Small intestine (tissue), 7 donors: ENCODE measurements around the gene SERP1. TPM values are rescaled to one million over a fixed set of nuclear protein-coding genes. Genes with fewer than 3 reads are reported as not detected.

Experiments
- DNase-seq, 2 donors: peaks; one replicate each; pipeline versions ENCODE4 v3.0.0 to v3.0.0-alpha.2; 2013
- FAIRE-seq: peaks from 2 replicates; lab custom pipeline; 2012; peaks lifted over from hg19 to GRCh38; lab: Jason Lieb, UNC
- H3K27ac ChIP-seq, 3 donors: one replicate each; pipeline ENCODE4 v1.5.1; 2013; ENCODE audit warnings: low read length in 2 of 3, mild to moderate bottlenecking in 2 of 3, control low read depth in 1 of 3, inconsistent platforms in 1 of 3, low read depth in 1 of 3, moderate library complexity in 1 of 3
- H3K27me3 ChIP-seq, 3 donors: one replicate each; pipeline ENCODE4 v1.6.1; 2013; ENCODE audit warnings: low read length in 3 of 3, inconsistent platforms in 1 of 3; ENCODE audit not compliant: control insufficient read depth in 3 of 3, insufficient read depth in 3 of 3
- H3K36me3 ChIP-seq, 3 donors: one replicate each; pipeline ENCODE4 v1.6.1; 2013; ENCODE audit warnings: low read length in 3 of 3, inconsistent platforms in 1 of 3, low read depth in 1 of 3, mild to moderate bottlenecking in 1 of 3, moderate library complexity in 1 of 3; ENCODE audit not compliant: control insufficient read depth in 3 of 3, insufficient read depth in 2 of 3
- H3K4me1 ChIP-seq, 3 donors: one replicate each; pipeline ENCODE4 v1.6.1; 2013; ENCODE audit warnings: low read length in 2 of 3, inconsistent platforms in 1 of 3, low read depth in 1 of 3, mild to moderate bottlenecking in 1 of 3, moderate library complexity in 1 of 3; ENCODE audit not compliant: control insufficient read depth in 3 of 3, insufficient read depth in 2 of 3
- H3K4me3 ChIP-seq, 3 donors: one replicate each; pipeline ENCODE4 v1.5.1; 2013; ENCODE audit warnings: low read length in 3 of 3, control low read depth in 1 of 3, inconsistent platforms in 1 of 3, low read depth in 1 of 3, mild to moderate bottlenecking in 1 of 3, moderate library complexity in 1 of 3
- H3K9me3 ChIP-seq, 2 donors: one replicate each; pipeline ENCODE4 v1.6.1; 2013; ENCODE audit warnings: low read depth in 1 of 2, low read length in 1 of 2; ENCODE audit not compliant: control insufficient read depth in 2 of 2, insufficient read depth in 1 of 2
- WGBS, 3 donors: extraction: QIAGEN DNeasy Blood & Tissue Kit; methylation state at CpG; one replicate each; pipeline ENCODE4 v1.1.7; 2013; 5-methylcytosine and 5-hydroxymethylcytosine counted together
- polyA plus RNA-seq, 4 donors: library from polyadenylated mRNA; stranded (reverse) in 3 of 4; unstranded in 1 of 4; fragments of 200-250 nt in 3 of 4; fragments of 120-200 nt in 1 of 4; gene quantifications; one replicate each; pipeline versions ENCODE4 v1.2.1 to v1.2.3, GENCODE V29; 2013
- donor health status: healthy with polysubstance abuse.
- donor health status: control.
- donor health status: control.
- donor health status: Bipolar disorder and iron deficiency.
- donor health status: healthy.

The SERP1 gene
- polyA plus RNA-seq, 4 donors, result 77.6 to 153 (median 122) TPM

DNA sequence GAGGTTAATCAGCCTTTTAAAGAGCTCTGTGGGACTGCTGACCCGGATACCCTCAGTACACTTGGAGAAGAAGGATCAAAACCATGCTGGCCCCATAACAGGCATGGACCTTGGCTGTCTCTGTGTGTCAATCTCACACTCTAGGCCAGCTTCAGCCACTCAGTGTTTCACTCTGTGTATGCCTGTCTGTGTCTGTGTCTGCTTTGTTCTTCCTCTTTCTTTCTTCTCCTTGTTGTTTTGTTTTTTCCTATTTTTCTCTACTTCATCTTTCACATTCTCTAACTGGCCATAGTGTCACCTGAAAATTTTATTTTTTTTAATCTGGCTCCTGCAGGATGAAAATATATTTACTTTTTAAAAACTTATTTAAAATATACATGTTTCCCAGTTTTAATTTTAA, 51.1 kb downstream of the SERP1 start:
- Histone ChIP-seq H3K4me1 (peaks cover 0 to 5% (median 0%) of the 10 kb centered on the region in 3 donors), H3K4me3 (no peak overlapping the region), H3K27ac (no peak overlapping the region), H3K27me3 (no peaks in the 10 kb centered on the region), H3K9me3 (no peaks in the 10 kb centered on the region), H3K36me3 (no peaks in the 10 kb centered on the region)
- WGBS, 3 donors, result 88 to 95% (median 95%) methylated on average over 1 of the region's 1 CpG
- DNase-seq, result peak in 1 of 2 donors; percentile 41
- no peak for FAIRE-seq

DNA sequence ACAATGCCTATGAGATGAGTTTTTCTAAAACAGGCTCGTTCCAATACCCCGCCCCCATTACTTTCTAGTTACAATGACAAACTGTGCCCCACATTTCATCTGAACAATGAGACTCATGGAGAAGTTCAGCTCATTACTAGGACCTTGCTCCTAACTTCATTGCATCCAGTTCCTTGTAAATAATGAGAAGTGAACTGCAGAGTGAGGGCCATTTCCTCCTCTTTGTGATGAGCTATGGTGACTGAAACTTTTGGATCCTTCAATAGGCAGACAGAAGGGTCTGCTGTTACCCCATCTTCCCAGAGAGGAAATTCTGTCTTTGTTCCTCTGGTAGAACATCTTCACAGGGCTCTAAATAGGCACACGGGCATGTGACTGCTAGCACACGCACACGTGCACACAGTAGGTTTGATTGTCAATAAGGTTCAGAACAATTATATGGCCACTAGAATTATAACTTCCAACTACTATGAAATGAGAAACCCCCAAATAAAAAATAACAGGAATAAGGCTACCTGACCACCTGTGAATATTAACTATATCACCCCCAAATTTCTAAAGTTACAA, 51.8 kb downstream of the SERP1 start:
- 87 to 92% (median 90%) methylated on average over 5 of the region's 5 CpGs for WGBS, 3 donors
- no peak overlapping the region for H3K27ac ChIP-seq
- FAIRE-seq, result no peak
- H3K4me1 ChIP-seq, result peaks cover 0 to 5% (median 0%) of the 10 kb centered on the region in 3 donors
- no peaks in the 10 kb centered on the region for H3K9me3 ChIP-seq
- DNase-seq, result no peak
- H3K36me3 ChIP-seq, result no peaks in the 10 kb centered on the region
- H3K27me3 ChIP-seq, result no peaks in the 10 kb centered on the region
- no peak overlapping the region for H3K4me3 ChIP-seq

Other genes with a start within 250 kb of the SERP1 start
- 10 to 100 TPM in 1 of 4 donors, 1 to 10 TPM in 3; 5.9 to 48.7 (median 7.5) TPM for gene TSC22D2, start 138.2 kb downstream of the SERP1 start, polyA plus RNA-seq
- gene EIF2A, start 291 bp upstream of the SERP1 start, polyA plus RNA-seq, result 100 to 1,000 TPM in 1 of 4 donors, 10 to 100 TPM in 3; 65.1 to 135 (median 86.1) TPM
- gene SELENOT, start 56.8 kb upstream of the SERP1 start, polyA plus RNA-seq, result 10 to 100 TPM; 41.6 to 86.3 (median 75.9) TPM
- under 1 TPM in 1 of 4 donors, not detected in 3; 0.04 TPM for gene ERICH6, start 157.4 kb upstream of the SERP1 start, polyA plus RNA-seq
- 10 to 100 TPM; 14.5 to 20.0 (median 16.3) TPM for gene SIAH2, start 216.7 kb upstream of the SERP1 start, polyA plus RNA-seq